ENCODE results near the gene PPP1R9B.

The PPP1R9B gene

GRCh38 chr17:50150354-50151040 lies at the start of gene PPP1R9B:
PPP1R9B (minus strand) TSS chr17:50150677; CDS start chr17:50150513, 164 bp downstream.
- no peak for DNase-seq (ENCODE audit: low read depth in 2 of 3, low spot score in 1 of 3)

- peak; percentile 44 to 58 (median 48) for DNase-seq (ENCODE audit: low read depth in 2 of 3, low spot score in 1 of 3)
Measured at GRCh38 chr17:50199803-50200456, 49.5 kb upstream of the PPP1R9B start.

- no peak for DNase-seq (ENCODE audit: low read depth in 2 of 3, low spot score in 1 of 3)
Measured at GRCh38 chr17:50199211-50199802, 48.8 kb upstream of the PPP1R9B start.

GRCh38 chr17:50198026-50198669 lies 47.7 kb upstream of the PPP1R9B start:
- DNase-seq (ENCODE audit: low read depth in 2 of 3, low spot score in 1 of 3) = peak; percentile 33 to 58 (median 42)

GRCh38 chr17:50196826-50197225 lies 46.3 kb upstream of the PPP1R9B start:
- DNase-seq (ENCODE audit: low read depth in 2 of 3, low spot score in 1 of 3) = no peak

- no peak for DNase-seq (ENCODE audit: low read depth in 2 of 3, low spot score in 1 of 3)
Measured at GRCh38 chr17:50196036-50196435, 45.6 kb upstream of the PPP1R9B start.

- no peak for DNase-seq (ENCODE audit: low read depth in 2 of 3, low spot score in 1 of 3)
Measured at GRCh38 chr17:50194934-50195865, 44.7 kb upstream of the PPP1R9B start.

GRCh38 chr17:50194140-50194933 lies 43.9 kb upstream of the PPP1R9B start:
- DNase-seq (ENCODE audit: low read depth in 2 of 3, low spot score in 1 of 3) = no peak

- no peak for DNase-seq (ENCODE audit: low read depth in 2 of 3, low spot score in 1 of 3)
Measured at GRCh38 chr17:50192618-50193291, 42.3 kb upstream of the PPP1R9B start.

- no peak for DNase-seq (ENCODE audit: low read depth in 2 of 3, low spot score in 1 of 3)
Measured at GRCh38 chr17:50192144-50192617, 41.7 kb upstream of the PPP1R9B start.

- DNase-seq (ENCODE audit: low read depth in 2 of 3, low spot score in 1 of 3) = no peak
Measured at GRCh38 chr17:50191359-50192143, 41.1 kb upstream of the PPP1R9B start.

GRCh38 chr17:50190603-50191358 lies 40.3 kb upstream of the PPP1R9B start:
- DNase-seq (ENCODE audit: low read depth in 2 of 3, low spot score in 1 of 3) = no peak

GRCh38 chr17:50190293-50190602 lies 39.8 kb upstream of the PPP1R9B start:
- no peak for DNase-seq (ENCODE audit: low read depth in 2 of 3, low spot score in 1 of 3)

- no peak for DNase-seq (ENCODE audit: low read depth in 2 of 3, low spot score in 1 of 3)
Measured at GRCh38 chr17:50189550-50190292, 39.2 kb upstream of the PPP1R9B start.

GRCh38 chr17:50188921-50189549 lies 38.6 kb upstream of the PPP1R9B start:
- DNase-seq (ENCODE audit: low read depth in 2 of 3, low spot score in 1 of 3) = no peak

GRCh38 chr17:50188531-50188920 lies 38.0 kb upstream of the PPP1R9B start:
- no peak for DNase-seq (ENCODE audit: low read depth in 2 of 3, low spot score in 1 of 3)

All from stimulated activated CD4-positive, alpha-beta T cell treated with anti-CD3 and anti-CD28 coated beads, Interleukin-12 subunit alpha, Interleukin-12 subunit beta, amount 100 ng/mL, for 48 hours (primary cell).